GM19351 (cell line): Measurements from ENCODE around the gene TXNDC11.
A peak's percentile ranks its signal among the peaks of the same experiment; 100 is the strongest.

ENCODE experiments used
- ATAC-seq: cut with Tn5 transposase; IDR thresholded peaks from one replicate; pipeline ENCODE4 v1.9.1; 2021; ENCODE audit warnings: mild to moderate bottlenecking, moderate library complexity; ENCODE audit not compliant: unreplicated experiment

The TXNDC11 gene

GRCh38 chr16:11752856-11753255 lies 10.2 kb upstream of the TXNDC11 start:
- ATAC-seq, result no peak

DNA sequence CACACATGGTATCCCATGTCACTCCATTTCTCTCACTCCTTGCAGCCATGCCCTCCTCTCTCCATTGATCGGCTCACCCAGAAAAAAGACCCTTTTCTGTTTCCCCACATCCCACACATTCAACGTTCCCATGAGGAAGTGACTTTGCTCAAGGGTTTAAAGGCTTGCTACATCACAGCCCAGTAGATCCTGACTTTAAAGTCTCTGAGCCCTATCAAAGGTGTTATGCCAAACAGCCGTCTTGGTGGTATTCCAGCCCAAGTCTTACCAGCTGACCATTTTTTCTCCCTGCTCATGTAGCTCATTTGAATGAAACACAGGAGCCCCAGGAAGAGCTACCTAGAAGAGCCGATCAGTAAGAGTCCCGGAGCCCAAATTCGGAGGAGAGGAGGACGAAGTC lies 7.4 kb upstream of the TXNDC11 start:
- ATAC-seq, result no peak

DNA sequence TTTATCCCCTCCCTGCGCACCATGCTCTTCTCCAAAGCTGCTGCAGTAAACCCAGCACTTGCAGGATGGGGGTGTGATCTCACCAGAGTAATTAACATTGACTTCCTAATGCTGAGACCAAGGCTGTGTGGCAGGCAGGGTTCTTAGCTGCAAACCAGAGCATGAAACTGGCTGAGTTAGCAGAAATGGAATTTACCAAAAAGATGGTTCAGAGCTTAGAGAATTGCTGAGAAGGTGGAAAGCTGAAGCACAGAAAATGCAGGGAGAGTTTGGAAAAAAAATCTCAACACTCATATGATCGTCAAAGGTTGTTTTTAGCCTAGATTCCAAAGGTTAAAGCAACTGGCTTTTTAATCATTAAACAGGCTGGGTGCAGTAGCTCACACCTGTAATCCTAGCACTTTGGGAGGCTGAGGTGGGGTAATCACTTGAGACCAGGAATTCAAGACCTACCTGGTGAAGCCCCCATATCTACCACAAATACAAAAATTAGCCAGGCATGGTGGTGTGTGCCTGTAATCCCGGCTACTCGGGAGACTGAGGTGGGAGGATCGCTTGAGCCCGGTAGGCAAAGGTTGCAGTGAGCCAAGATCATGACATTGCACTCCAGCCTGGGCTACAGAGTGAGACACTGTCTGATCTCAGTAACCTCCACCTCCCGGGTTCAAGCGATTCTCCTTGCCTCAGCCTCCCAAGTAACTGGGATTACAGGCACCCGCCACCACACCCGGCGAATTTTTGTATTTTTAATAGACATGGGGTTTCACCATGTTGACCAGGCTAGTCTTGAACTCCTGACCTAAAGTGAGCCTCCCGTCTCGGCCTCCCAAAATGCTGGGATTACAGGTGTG lies 6.0 kb upstream of the TXNDC11 start:
- no peak for ATAC-seq

DNA sequence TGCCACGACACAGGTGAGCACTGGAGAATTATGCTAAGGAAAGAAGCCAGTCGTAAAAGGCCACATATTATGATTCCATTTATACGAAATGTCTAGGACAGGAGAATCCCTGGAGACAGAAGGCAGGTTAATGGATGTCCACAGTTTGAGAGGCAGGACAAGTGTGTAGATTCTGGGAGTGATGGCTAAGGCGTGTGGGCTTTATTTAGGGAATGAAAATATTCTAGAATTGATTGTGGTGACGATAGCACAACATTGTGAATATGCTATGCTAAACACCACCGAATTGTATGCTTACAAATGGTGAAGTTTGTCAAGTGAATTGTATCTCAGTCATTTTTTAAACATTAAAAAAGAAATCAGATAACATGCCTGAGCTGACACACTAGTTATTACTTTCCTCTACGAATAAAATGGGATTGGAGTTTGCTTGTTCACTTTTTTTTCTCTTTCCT lies 5.3 kb upstream of the TXNDC11 start:
- no peak for ATAC-seq

DNA sequence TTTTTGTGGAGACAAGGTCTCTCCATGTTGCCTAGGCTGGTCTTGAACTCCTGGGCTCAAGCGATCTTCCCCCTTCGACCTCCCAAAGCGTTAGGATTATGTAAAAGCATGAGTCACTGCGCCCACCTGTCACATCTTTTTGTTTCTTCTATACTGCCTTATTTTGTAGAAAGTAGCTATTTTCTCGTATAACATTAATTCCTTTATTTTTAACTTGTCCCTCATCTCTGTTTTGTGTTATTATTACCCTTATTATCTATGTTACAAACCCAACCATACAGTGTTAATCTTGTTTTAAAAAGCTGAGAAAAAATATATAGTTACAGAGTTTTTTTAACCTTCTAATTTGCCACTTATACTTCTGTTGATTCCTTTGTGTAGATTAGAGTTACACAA lies 1.4 kb upstream of the TXNDC11 start:
- no peak for ATAC-seq

GRCh38 chr16:11743308-11744074 lies 834 bp upstream of the TXNDC11 start:
- ATAC-seq, result no peak

- peak; percentile 21 for ATAC-seq
Measured at GRCh38 chr16:11742093-11742535, 543 bp downstream of the TXNDC11 start.

DNA sequence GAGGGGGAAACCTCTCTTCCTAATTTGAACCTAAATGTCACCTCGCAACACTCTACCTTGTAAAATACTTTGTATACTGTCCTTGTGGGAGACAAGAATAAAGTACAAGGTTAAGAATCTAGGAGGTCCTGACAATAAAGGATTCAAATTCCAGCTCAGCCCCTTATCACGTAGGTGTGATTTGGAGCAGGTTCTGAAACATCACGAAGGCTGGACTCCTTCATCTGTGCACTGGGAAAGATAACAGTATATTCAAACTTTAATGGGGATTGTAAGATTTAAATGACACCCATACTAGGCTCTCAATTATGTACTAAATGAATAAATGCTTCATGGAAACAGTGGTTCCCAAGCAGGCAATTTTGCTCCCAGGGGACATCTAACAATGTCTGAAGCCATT lies 2.1 kb downstream of the TXNDC11 start:
- no peak for ATAC-seq

DNA sequence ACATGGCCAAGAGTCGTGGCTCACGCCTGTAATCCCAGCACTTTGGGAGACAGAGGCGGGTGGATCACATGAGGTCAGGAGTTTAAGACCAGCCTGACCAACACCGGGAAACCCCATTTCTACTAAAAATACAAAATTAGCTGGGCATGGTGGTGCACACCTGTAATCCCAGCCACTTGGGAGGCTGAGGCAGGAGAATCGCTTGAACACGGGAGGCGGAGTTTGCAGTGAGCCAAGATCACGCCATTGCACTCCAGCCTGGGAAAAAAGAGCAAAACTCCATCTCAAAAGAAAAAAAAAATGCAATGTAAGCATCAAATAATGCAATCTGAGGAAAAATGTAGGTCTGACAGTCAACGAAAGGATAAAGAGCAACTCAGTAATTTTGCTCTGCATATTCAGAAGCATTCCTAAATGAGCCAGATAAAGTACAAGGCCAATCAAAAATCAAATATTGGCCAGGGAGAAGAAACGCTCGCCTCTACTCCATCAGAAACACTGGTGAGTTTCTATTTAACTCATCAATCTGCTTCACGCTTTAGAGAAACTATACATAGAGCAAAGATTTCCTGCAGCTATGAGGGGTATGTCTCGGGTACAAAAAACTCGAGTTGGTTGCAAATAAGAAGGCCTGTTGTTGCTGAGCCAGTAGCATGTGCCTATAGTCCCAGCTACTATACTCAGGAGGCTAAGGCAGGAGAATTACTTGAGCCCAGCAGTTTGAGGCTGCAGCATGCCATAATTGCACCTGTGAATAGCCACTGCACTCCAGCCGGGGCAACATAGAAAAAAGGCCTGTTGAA lies 3.7 kb downstream of the TXNDC11 start:
- ATAC-seq, result no peak

DNA sequence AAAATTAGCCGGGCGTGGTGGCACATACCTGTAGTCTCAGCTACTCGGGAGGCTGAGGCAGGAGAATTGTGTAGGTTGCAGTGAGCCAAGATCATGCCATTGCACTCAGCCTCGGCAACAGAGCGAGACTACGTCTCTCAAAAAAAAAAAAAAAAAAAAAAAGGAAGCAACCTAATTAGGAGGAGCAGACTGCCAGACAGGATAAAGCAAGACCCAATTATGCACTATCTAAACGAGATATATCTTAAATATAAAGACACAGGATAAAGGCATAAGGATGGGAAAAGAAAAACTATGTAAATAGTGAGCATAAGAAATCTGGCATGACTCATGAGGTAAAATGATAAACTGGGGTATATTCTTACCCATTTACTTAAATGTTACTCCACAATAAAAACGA lies 4.9 kb downstream of the TXNDC11 start:
- ATAC-seq, result no peak

- ATAC-seq, result no peak
Measured at GRCh38 chr16:11736903-11737302, 5.8 kb downstream of the TXNDC11 start.

GRCh38 chr16:11735787-11736186 lies 6.9 kb downstream of the TXNDC11 start:
- ATAC-seq, result no peak

GRCh38 chr16:11734653-11735043 lies 8.0 kb downstream of the TXNDC11 start:
- ATAC-seq, result no peak

DNA sequence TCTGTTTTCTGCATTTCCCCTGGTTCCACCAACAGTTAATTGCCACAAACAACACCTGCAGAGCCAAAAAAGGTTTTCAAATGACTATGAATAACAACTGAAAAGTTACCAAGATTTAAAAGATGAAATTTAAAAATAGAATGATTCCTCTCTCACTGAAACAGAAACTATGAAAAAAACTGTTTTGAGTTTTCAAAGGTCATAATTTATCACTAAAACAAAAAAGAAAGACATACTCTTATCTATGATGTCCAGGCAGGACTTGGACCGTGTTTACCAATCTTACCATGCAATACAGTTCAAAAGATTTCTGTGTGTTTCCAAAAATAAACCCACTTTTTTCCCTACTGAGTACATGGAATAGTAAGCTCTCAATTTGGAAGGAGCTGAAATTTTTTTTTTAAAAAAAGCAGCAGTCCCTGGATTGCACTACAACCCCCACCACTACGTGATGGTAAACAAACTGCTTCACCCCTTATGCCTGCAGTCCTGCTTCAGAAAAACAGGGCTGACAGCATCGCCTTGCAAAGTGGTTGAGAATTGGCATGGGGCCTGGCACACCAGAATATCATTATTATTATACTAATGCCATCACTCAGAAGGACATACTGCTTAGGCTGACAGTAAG lies 8.5 kb downstream of the TXNDC11 start:
- no peak for ATAC-seq

DNA sequence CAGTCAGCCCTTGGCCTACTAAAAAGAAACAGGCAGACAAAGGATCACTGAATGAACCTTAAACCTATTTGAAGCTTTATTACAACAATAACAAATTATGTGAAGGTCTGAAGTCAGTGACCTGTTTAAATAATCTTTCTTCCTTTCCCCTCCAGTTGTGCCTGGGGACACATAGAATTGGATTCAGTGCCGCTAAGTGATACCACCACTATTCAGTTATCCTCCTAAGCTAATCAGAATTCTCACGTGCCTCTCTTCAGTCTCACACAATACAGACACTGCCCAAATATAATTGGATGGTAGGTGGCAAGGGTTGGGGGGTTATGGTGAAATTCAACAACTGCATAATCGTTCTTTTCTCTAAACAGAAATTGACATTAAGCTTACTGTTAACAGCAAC lies 11.4 kb downstream of the TXNDC11 start:
- no peak for ATAC-seq

DNA sequence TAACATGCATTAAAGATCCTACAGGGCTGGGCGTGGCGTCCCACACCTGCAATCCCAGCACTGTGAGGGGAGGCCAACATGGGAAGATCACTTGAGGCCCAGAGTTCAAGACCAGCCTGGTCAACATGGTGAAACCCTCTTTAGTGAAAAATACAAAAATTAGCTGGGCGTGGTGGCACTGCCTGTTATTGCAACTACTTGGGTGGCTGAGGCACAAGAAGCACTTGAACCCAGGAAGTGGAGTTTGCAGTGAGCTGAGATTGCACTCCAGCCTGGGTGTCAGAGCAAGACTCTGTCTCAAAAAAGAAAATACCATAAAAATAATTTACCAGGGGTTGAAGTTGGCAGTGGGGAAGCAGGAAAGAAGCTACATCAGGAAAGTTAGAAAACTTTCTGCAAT lies 12.9 kb downstream of the TXNDC11 start:
- no peak for ATAC-seq

DNA sequence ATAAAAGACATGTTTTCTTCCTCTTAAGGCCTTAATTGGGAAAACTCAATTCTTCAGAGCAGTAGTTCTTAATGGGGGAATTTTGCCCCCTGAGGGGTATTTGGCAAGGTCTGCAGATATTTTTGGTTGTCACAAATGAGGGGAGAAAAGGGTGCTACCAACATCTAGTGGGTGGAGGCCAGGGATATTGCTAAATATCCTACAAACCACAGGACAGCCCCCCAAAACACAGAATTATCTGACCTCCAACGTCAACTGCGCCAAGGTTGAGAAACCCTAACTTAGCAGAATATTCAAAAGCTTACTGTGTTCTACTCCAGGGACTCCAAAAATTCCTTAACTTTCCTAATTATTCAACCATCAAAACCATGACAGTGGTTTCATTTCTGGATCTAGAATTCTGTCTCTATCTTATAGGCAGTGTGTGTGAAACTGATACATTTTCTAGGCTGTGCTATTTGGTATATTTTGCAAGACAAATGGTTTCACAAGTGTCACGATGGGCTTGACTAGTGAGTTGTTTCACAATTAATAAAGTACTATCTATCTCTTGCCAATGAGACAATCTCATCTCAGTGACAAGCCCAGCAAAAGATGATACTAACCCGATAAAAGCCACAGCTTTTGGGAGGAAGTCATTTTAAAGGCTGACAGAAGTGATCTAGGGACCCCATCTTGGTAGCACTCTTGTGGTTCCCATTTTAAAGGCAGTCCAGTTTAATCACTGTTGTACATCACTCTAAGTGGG lies 14.7 kb downstream of the TXNDC11 start:
- no peak for ATAC-seq

- no peak for ATAC-seq
Measured at GRCh38 chr16:11726008-11726407, 16.6 kb downstream of the TXNDC11 start.

GRCh38 chr16:11725457-11725856 lies 17.2 kb downstream of the TXNDC11 start:
- ATAC-seq, result no peak

DNA sequence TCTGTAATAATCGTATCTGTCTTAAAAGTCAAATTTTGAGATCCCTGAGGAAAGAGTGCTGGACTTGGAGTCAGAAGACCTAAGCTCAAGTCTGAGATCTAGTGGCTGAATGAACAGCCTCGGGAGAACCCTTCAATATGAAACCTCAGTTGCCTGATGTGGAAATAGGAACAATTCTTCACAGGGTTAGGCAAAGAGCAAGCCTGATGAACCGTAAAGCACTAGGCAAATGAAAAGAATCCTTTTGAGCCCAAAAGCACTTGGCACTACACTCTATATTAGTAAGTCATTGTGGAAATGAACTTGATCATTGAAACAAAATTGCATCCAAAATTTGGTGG lies 20.2 kb downstream of the TXNDC11 start:
- ATAC-seq, result no peak
